GM19452 (cell line): ENCODE data around the gene ERFE.

Experiments used
- ATAC-seq: cut with Tn5 transposase; IDR thresholded peaks from one replicate; pipeline ENCODE4 v1.9.1; 2021; ENCODE audit not compliant: unreplicated experiment

The ERFE gene

GRCh38 chr2:238155051-238155760 is 3.6 kb upstream of the ERFE start:
- no peak for ATAC-seq

- no peak for ATAC-seq
Measured at GRCh38 chr2:238155761-238156694, 2.7 kb upstream of the ERFE start.

GRCh38 chr2:238157506-238158017 is 1.2 kb upstream of the ERFE start:
- ATAC-seq: no peak

GRCh38 chr2:238158018-238158508 is 707 bp upstream of the ERFE start:
- ATAC-seq: no peak

- no peak for ATAC-seq
Measured at GRCh38 chr2:238159071-238159539, 335 bp downstream of the ERFE start.

GRCh38 chr2:238159661-238160205 is 963 bp downstream of the ERFE start:
- no peak for ATAC-seq

- no peak for ATAC-seq
Measured at GRCh38 chr2:238160206-238161129, 1.7 kb downstream of the ERFE start.

GRCh38 chr2:238161291-238162051 is 2.7 kb downstream of the ERFE start:
- no peak for ATAC-seq

- no peak for ATAC-seq
Measured at GRCh38 chr2:238162251-238162845, 3.6 kb downstream of the ERFE start.

- ATAC-seq: no peak
Measured at GRCh38 chr2:238162846-238163441, 4.2 kb downstream of the ERFE start.

- ATAC-seq: no peak
Measured at GRCh38 chr2:238163481-238164198, 4.9 kb downstream of the ERFE start.

GRCh38 chr2:238164906-238165287 is 6.1 kb downstream of the ERFE start:
- ATAC-seq: no peak

- no peak for ATAC-seq
Measured at GRCh38 chr2:238165288-238165921, 6.6 kb downstream of the ERFE start.

GRCh38 chr2:238166391-238167343 is 7.9 kb downstream of the ERFE start:
- no peak for ATAC-seq

- ATAC-seq: no peak
Measured at GRCh38 chr2:238167344-238167715, 8.6 kb downstream of the ERFE start.

GRCh38 chr2:238167761-238168160 is 9.0 kb downstream of the ERFE start:
- no peak for ATAC-seq
